TTC549 (cell line): ENCODE data around the gene ZMYND8.

Experiments
- FAIRE-seq: peaks from 2 replicates; lab custom pipeline; 2012; peaks lifted over from hg19 to GRCh38; lab: Jason Lieb, UNC

The ZMYND8 gene

DNA sequence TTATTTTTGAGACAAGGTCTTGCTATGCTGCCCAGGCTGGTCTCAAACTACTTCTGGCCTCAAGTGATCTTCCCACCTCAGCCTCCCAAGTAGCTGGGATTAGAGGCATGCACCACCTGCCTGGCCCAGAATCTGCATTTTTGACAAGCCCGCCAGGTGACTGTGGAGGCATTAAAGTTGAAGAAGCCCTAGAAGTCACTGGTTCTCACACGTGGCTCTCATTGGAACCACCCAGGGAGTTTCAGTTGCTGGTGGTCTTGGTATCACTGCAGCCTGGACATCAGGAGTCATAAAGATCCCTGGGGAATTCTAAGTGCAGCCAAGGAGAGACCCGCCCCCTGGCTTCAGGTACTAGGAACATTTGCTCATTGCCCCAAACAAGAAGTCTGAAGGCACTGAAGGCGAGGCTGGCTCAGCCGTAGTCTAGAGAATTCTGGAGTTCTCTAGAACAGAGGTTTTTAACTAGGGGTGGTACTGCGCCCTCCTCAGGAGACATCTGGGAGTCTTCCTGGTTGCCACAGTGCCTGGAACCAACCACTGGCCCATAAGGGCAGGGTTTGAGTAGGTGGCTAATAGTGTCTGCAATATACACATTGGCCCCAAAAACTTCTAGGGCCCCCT, 182.8 kb downstream of the ZMYND8 start:
- no peak for FAIRE-seq

- FAIRE-seq: no peak
Measured at GRCh38 chr20:47172579-47172978, 183.9 kb downstream of the ZMYND8 start.

- FAIRE-seq: no peak
Measured at GRCh38 chr20:47167846-47168245, 188.7 kb downstream of the ZMYND8 start.

- FAIRE-seq: no peak
Measured at GRCh38 chr20:47165376-47165865, 191.1 kb downstream of the ZMYND8 start.

DNA sequence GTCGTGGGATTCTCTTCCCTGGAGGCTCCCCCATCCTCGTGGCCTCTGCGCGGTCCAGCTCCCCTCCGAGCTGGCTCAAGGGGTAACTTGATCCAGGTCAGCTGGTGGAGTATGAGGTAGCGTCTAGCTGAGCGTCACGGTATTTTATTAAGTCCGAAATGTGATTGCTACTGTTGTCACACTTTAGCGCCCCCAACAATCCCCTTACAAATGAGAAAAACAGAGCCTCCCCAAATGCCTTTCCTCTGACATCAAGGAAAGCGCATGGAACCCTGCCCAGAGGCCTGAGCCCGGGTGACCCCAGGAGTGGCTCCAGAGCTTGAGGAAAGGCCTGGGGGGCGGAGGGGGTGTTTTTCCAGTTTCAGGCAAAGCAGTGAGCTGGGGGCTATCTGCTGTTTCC, 192.4 kb downstream of the ZMYND8 start:
- no peak for FAIRE-seq

DNA sequence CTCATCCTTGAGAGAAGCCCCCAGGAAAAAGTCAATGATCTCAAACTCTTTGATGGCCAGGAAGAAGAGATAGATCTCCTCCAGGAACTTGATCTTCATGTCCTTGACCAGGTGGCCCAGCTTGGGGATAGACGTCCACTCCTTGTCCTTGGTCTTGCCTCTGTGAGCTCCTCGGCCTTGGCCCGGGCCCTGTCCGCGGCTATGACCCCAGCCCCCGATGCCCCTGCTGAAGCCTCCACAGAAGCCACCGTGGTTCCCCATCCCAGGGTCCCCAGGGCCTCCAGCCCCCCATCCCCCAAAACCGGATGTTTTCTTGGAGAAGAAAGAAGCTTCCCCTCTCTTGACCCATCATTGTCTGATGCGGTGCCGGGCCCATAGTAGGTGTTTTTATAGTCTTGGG, 195.1 kb downstream of the ZMYND8 start:
- FAIRE-seq: no peak

GRCh38 chr20:47160992-47161391, 195.5 kb downstream of the ZMYND8 start:
- FAIRE-seq: no peak

DNA sequence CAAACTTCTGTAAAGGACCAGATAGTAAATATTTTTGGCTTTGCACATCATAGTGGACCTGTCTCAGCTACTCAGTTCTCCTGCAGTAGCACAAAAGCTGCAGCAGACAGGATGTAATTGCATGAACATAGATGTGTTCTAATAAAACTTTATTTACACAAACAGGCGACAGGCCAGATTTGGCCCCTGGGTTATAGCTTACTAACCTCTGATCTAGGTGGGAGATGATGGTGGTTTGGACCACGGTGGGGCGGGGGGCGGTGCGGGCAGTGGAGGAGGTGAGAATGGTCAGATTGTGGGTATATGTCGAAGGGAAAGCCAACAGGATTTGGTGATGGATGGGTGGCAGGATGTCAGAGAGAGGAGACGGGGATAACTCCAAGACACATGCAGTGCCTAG, 196.3 kb downstream of the ZMYND8 start:
- no peak for FAIRE-seq
